Large intestine (tissue), 3 donors: ENCODE results near the gene TMEM222. TPM values are rescaled to one million over a fixed set of nuclear protein-coding genes. Genes with fewer than 3 reads are reported as not detected.
A peak's percentile ranks its signal among the peaks of the same experiment; 100 is the strongest.

Experiments
- DNase-seq, 2 donors: peaks; one replicate each; pipeline versions ENCODE4 v3.0.0 to v3.0.0-alpha.2; 2013
- H3K27ac ChIP-seq: one replicate; pipeline ENCODE4 v1.5.1; 2013; ENCODE audit warnings: low read length
- H3K27me3 ChIP-seq: 2 replicates; pipeline ENCODE4 v1.6.1; 2013; ENCODE audit warnings: low read length; ENCODE audit not compliant: control insufficient read depth, insufficient read depth
- H3K36me3 ChIP-seq: 2 replicates; pipeline ENCODE4 v1.6.1; 2013; ENCODE audit warnings: low read length; ENCODE audit not compliant: control insufficient read depth, insufficient read depth
- H3K4me1 ChIP-seq: one replicate; pipeline ENCODE4 v1.6.1; 2013; ENCODE audit warnings: low read length; ENCODE audit not compliant: control insufficient read depth, insufficient read depth
- H3K4me3 ChIP-seq: one replicate; pipeline ENCODE4 v1.5.1; 2013; ENCODE audit warnings: low read length
- H3K9me3 ChIP-seq: one replicate; pipeline ENCODE4 v1.6.1; 2013; ENCODE audit warnings: mild to moderate bottlenecking, low read depth, low read length, moderate library complexity; ENCODE audit not compliant: control insufficient read depth
- WGBS: methylation state at CpG from one replicate; pipeline ENCODE4 v1.1.5; 2013; ENCODE audit warnings: low lambda C conversion rate; ENCODE audit not compliant: insufficient coverage; 5-methylcytosine and 5-hydroxymethylcytosine counted together
- polyA plus RNA-seq: library from polyadenylated mRNA; unstranded; fragments of 120-200 nt; gene quantifications from one replicate; pipeline ENCODE4 v1.2.1, GENCODE V29; 2013

The TMEM222 gene
- polyA plus RNA-seq, 1 donor = 41.2 TPM

DNA sequence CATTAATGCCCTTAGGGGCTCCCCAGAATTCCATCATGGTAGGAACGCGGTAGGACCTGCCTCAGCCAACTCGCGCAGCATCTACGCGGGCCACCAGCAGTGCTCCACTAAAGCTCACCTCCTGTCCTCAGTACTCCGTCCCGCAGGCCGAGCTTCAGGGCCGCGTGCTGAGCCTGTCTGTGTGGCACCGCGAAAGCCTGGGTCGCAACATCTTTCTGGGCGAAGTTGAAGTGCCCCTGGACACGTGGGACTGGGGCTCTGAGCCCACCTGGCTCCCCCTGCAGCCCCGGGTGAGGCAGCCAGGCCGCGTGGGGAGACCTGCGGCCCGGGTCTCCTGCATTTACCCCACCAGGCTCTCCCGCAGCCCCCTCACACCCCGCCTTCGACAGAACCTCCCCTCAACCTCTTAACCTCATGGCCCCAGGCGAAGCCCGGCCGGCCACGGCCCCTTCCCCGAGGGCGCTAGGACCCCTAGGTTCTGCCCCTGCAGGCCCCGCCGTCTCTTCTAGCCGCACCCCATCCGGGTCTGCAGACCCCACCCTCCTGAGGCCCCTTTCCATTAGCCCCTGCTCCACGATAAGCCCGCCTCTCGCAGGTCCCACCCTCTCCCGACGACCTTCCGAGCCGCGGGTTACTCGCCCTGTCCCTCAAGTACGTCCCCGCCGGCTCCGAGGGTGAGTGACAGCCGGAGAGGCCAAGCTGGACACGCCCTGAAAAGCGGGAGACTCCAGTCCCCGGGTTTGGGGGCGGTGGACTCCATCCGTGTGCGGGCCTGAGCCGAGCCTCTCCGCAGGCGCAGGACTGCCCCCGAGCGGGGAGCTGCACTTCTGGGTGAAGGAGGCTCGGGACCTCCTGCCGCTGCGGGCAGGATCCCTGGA, 28.9 kb downstream of the TMEM222 start:
- no peak overlapping the region for H3K27ac ChIP-seq

DNA sequence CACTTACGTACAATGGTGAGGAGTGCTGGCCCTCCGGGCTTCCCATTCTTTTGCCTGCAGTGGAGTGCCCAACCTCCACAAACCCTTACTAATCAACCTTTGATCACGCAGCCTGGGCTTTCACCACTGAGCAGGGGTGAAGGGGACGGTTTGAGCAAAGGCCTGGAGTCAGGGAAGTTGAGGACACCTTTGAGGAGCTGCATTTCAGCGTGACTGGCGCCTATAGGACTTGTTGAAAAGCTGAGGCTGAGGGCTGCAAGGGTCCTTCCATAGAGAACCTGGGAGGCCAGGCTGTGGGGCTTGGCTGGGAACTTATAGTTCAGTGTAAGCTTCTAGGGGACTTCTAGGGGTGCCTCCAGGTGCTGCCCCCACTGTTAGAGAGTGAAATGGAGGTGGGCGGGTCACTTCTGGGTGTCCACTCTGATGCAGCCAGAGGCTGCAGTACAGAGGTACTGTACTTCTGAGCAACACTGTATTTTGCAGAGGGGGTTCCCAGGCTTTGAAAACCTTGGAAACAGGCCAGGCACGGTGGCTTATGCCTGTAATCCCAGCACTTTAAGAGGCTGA, 29.7 kb downstream of the TMEM222 start:
- WGBS = no CpG with 5 or more reads among the region's 8 CpGs
- Histone ChIP-seq H3K9me3 (peaks cover 8% of the 10 kb centered on the region), H3K36me3 (no peaks in the 10 kb centered on the region), H3K4me3 (peak overlapping the region; percentile 23), H3K27me3 (peaks cover 18% of the 10 kb centered on the region), H3K27ac (no peak overlapping the region), H3K4me1 (peaks cover 25% of the 10 kb centered on the region)
- peak in 1 of 2 donors; percentile 70 for DNase-seq

More for the DNA sequence above, 28.9 kb downstream of the TMEM222 start:
- Histone ChIP-seq H3K27me3 (peaks cover 18% of the 10 kb centered on the region), H3K36me3 (no peaks in the 10 kb centered on the region), H3K9me3 (peaks cover 6% of the 10 kb centered on the region), H3K4me1 (peaks cover 25% of the 10 kb centered on the region), H3K4me3 (peak overlapping the region; percentile 23)
- DNase-seq = peak; percentile 45 to 73
- WGBS = no CpG with 5 or more reads among the region's 62 CpGs

GRCh38 chr1:27353166-27353565, 31.2 kb downstream of the TMEM222 start:
- DNase-seq = no peak
- Histone ChIP-seq H3K4me3 (no peak overlapping the region), H3K27me3 (peaks cover 25% of the 10 kb centered on the region), H3K27ac (no peak overlapping the region), H3K9me3 (peaks cover 13% of the 10 kb centered on the region), H3K4me1 (peaks cover 30% of the 10 kb centered on the region), H3K36me3 (no peaks in the 10 kb centered on the region)
- WGBS = no CpG with 5 or more reads among the region's 13 CpGs

DNA sequence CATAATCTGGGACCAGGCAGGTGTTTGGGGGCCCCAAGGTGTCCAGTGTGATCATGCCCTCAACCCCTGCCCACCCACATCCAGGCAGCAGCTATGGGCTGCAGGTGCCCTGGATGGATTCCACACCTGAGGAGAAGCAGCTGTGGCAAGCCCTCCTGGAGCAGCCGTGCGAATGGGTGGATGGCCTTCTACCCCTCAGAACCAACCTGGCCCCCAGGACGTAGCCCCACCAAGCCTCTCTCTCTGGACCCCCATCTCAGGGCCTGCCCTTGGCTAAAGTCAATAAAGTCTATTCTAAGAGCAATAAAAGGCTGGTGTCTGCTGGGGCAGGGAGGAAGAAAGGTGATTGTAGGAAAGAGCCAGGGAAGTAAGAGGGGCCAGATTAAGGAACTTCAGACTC, 31.7 kb downstream of the TMEM222 start:
- Histone ChIP-seq H3K27ac (no peak overlapping the region), H3K4me3 (no peak overlapping the region), H3K9me3 (peaks cover 13% of the 10 kb centered on the region), H3K27me3 (peaks cover 29% of the 10 kb centered on the region), H3K4me1 (peaks cover 30% of the 10 kb centered on the region), H3K36me3 (no peaks in the 10 kb centered on the region)
- no CpG with 5 or more reads among the region's 3 CpGs for WGBS
- DNase-seq = no peak

DNA sequence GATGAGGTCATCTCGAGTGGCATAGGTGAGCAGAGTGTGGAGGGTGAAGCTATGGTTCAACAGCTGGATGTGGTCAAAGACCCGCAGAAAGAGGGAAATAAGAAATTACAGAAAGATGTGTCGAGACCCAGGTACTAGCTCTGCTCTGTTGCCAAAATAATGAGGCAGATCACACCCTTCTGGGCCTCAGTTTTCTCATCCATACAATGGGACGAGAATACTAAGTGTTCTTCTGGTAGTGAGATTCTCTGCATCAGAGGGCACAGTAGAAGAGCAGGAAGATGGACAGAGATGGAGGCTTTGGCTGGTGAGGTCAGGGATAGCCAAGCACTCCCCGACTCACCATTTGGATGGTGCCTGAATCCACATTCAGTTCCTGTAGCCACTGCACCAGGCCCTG, 33.7 kb downstream of the TMEM222 start:
- Histone ChIP-seq H3K4me3 (no peak overlapping the region), H3K4me1 (peaks cover 26% of the 10 kb centered on the region), H3K27me3 (peaks cover 31% of the 10 kb centered on the region), H3K36me3 (no peaks in the 10 kb centered on the region), H3K9me3 (peaks cover 8% of the 10 kb centered on the region), H3K27ac (no peak overlapping the region)
- 100% methylated on average over 1 of the region's 5 CpGs for WGBS
- no peak for DNase-seq

GRCh38 chr1:27356277-27356618, 34.3 kb downstream of the TMEM222 start:
- Histone ChIP-seq H3K4me1 (peaks cover 20% of the 10 kb centered on the region), H3K27ac (no peak overlapping the region), H3K4me3 (no peak overlapping the region), H3K36me3 (no peaks in the 10 kb centered on the region), H3K27me3 (peaks cover 31% of the 10 kb centered on the region), H3K9me3 (peaks cover 7% of the 10 kb centered on the region)
- no peak for DNase-seq
- no CpG with 5 or more reads among the region's 13 CpGs for WGBS

- H3K27ac ChIP-seq = no peak overlapping the region
- no peak for DNase-seq
- H3K4me1 ChIP-seq = peaks cover 16% of the 10 kb centered on the region
- WGBS = no CpG with 5 or more reads among the region's 37 CpGs
- peak overlapping the region; percentile 35 for H3K4me3 ChIP-seq
- peaks cover 31% of the 10 kb centered on the region for H3K27me3 ChIP-seq
- peaks cover 7% of the 10 kb centered on the region for H3K9me3 ChIP-seq
- no peaks in the 10 kb centered on the region for H3K36me3 ChIP-seq
These were observed 34.8 kb downstream of the TMEM222 start for GRCh38 chr1:27356619-27357280.

GRCh38 chr1:27357281-27358037, 35.5 kb downstream of the TMEM222 start:
- DNase-seq = peak; percentile 59 to 61
- Histone ChIP-seq H3K4me3 (peak overlapping the region; percentile 35), H3K27ac (no peak overlapping the region), H3K9me3 (peaks cover 7% of the 10 kb centered on the region), H3K27me3 (peaks cover 31% of the 10 kb centered on the region), H3K36me3 (no peaks in the 10 kb centered on the region), H3K4me1 (peaks cover 14% of the 10 kb centered on the region)
- WGBS = no CpG with 5 or more reads among the region's 40 CpGs

DNA sequence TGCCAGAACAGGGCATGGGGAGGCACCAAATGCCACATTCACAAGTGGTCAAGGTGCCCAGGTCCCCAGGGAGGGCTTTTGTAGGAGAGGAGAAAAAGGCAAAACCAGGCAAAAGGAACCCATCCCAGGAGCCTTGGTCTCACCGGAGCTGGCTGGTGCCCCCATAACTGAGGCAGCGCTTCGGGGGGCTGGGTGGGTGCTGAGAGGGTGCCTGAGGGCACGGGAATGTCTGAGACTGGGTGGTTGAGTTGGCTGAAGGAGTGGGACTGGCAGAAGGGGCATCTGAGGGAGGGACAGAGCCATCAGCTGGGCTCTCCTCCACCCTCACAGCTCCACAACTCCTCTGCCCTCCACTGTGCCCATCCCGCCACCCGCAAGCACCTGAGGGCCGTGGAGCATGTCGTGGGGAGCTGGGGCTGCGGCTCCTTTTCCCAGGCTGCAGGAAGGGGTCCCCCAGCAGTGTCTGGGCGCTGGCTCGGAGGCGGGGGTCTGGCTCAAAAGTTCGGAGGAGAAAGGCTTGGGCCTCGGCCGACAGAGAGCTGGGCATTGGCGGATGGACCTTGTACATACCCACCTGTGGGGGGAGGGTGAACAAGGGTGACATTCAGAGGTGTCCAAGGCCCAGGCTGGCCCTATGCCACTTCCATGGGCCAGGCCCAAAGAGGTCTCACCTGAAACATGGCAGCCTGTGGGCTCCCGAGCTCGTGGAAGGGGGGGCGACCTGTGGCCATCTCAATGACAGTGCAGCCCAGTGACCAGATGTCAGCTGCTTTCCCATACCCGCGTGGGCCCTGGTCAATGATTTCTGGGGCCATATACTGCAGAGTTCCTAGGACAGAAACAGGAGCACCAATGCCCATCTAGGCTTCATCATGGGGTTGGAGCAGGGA, 36.3 kb downstream of the TMEM222 start:
- H3K27me3 ChIP-seq = peaks cover 31% of the 10 kb centered on the region
- H3K4me3 ChIP-seq = no peak overlapping the region
- peaks cover 5% of the 10 kb centered on the region for H3K36me3 ChIP-seq
- WGBS = no CpG with 5 or more reads among the region's 21 CpGs
- H3K4me1 ChIP-seq = peaks cover 14% of the 10 kb centered on the region
- H3K27ac ChIP-seq = no peak overlapping the region
- peaks cover 7% of the 10 kb centered on the region for H3K9me3 ChIP-seq
- DNase-seq = no peak
